ENCODE results near the gene SORCS1. TPM values are rescaled to one million over a fixed set of nuclear protein-coding genes. Genes with fewer than 3 reads are reported as not detected.

SORCS1 gene
- total and polyA plus RNA-seq, 4 donors, result 0.08 to 0.21 (median 0.09) TPM; not detected in 1

DNA sequence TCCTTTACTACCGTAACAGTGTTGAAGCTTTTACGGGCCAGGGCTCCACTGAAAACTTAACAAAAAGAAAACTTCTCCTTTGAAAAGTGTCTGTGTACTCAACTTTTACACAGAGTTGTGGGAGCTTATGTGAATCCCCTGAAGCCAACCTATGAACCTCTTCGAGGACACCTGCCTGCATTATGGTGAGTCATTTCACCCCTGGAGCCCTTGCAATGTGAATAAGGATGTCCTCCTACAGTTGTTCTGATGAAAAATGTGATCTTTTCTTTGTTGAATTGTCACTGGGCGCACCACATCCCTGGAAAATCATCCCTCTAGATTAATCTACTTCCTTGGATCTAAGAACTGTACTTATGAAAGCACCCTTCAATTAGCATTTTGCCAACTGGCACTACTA is 93.2 kb downstream of the SORCS1 start:
- no peaks in the 10 kb centered on the region for H3K36me3 ChIP-seq (ENCODE audit: control insufficient read depth in 4 of 4, insufficient read depth in 3 of 4, low read depth in 1 of 4, low read length in 3 of 4)
- H3K9me3 ChIP-seq (ENCODE audit: control insufficient read depth in 4 of 4, low read length in 3 of 4), result no peaks in the 10 kb centered on the region
- TF ChIP-seq EGR1 (IDR thresholded peaks at IDR 0.05; ENCODE audit: low read depth in 2 of 2) (no peak), YY1 (IDR thresholded peaks at IDR 0.05) (no peak), HNF4A (conservative IDR thresholded peaks at IDR 0.05) (no peak), SP1 (IDR thresholded peaks at IDR 0.05) (no peak), RXRA (IDR thresholded peaks at IDR 0.05) (no peak), FOXA1 (IDR thresholded peaks at IDR 0.05) (no peak), TAF1 (conservative IDR thresholded peaks at IDR 0.05) (no peak), JUND (IDR thresholded peaks at IDR 0.05) (no peak), GABPA (IDR thresholded peaks at IDR 0.05 in 1 of 2, conservative IDR thresholded peaks at IDR 0.05 in 1 of 2) (no peak), HNF4G (IDR thresholded peaks at IDR 0.05) (no peak), NR2F2 (IDR thresholded peaks at IDR 0.05) (no peak)
- TF ChIP-seq, protein P1, sequence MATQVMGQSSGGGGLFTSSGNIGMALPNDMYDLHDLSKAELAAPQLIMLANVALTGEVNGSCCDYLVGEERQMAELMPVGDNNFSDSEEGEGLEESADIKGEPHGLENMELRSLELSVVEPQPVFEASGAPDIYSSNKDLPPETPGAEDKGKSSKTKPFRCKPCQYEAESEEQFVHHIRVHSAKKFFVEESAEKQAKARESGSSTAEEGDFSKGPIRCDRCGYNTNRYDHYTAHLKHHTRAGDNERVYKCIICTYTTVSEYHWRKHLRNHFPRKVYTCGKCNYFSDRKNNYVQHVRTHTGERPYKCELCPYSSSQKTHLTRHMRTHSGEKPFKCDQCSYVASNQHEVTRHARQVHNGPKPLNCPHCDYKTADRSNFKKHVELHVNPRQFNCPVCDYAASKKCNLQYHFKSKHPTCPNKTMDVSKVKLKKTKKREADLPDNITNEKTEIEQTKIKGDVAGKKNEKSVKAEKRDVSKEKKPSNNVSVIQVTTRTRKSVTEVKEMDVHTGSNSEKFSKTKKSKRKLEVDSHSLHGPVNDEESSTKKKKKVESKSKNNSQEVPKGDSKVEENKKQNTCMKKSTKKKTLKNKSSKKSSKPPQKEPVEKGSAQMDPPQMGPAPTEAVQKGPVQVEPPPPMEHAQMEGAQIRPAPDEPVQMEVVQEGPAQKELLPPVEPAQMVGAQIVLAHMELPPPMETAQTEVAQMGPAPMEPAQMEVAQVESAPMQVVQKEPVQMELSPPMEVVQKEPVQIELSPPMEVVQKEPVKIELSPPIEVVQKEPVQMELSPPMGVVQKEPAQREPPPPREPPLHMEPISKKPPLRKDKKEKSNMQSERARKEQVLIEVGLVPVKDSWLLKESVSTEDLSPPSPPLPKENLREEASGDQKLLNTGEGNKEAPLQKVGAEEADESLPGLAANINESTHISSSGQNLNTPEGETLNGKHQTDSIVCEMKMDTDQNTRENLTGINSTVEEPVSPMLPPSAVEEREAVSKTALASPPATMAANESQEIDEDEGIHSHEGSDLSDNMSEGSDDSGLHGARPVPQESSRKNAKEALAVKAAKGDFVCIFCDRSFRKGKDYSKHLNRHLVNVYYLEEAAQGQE (IDR thresholded peaks at IDR 0.05), result no peak
- WGBS, result 89% methylated on average over 4 of the region's 4 CpGs
- H3K4me3 ChIP-seq (ENCODE audit: low read depth in 1 of 3, low read length in 3 of 3), result no peak overlapping the region
- no peaks in the 10 kb centered on the region for H3K27me3 ChIP-seq (ENCODE audit: control insufficient read depth in 4 of 4, insufficient read depth in 4 of 4, low read length in 3 of 4)
- H3K4me1 ChIP-seq (ENCODE audit: control insufficient read depth in 4 of 4, insufficient read depth in 4 of 4, low read length in 3 of 4), result no peaks in the 10 kb centered on the region
- no peak overlapping the region for H3K27ac ChIP-seq (ENCODE audit: low read depth in 1 of 2, low read length in 2 of 2)
- H3K9ac ChIP-seq (ENCODE audit: low read depth in 1 of 2, low read length in 2 of 2), result no peak overlapping the region
- DNase-seq (ENCODE audit: low spot score), result no peak

DNA sequence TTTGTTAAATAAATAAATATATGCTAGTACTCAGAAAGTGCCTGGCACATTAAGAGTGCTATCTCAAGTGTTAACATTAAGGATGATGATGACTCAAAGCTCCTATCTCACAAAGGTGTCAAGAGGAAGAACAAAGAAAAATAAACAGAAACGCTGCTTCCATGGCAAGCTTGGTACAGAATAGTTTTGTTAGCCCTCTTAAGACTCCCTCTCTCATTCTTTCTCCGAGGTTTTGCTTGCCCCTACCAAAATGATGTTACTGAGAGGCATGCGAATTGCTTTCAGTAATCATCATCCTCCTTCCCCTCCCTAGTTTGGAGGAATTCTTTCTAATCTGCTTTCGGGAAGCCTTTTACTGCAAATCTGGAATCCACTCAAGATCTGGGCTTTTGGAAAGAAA is 96.7 kb downstream of the SORCS1 start:
- WGBS, result 57% methylated on average over 4 of the region's 4 CpGs
- TF ChIP-seq, protein P2, sequence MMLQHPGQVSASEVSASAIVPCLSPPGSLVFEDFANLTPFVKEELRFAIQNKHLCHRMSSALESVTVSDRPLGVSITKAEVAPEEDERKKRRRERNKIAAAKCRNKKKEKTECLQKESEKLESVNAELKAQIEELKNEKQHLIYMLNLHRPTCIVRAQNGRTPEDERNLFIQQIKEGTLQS (IDR thresholded peaks at IDR 0.05), result no peak
- TF ChIP-seq, protein P3, sequence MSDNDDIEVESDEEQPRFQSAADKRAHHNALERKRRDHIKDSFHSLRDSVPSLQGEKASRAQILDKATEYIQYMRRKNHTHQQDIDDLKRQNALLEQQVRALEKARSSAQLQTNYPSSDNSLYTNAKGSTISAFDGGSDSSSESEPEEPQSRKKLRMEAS (IDR thresholded peaks at IDR 0.05), result no peak
- TF ChIP-seq FOXA1 (IDR thresholded peaks at IDR 0.05) (no peak), RAD21 (IDR thresholded peaks at IDR 0.05) (no peak), SP1 (IDR thresholded peaks at IDR 0.05) (no peak), RXRA (IDR thresholded peaks at IDR 0.05) (no peak), FOXA2 (IDR thresholded peaks at IDR 0.05) (no peak), NR2F2 (IDR thresholded peaks at IDR 0.05) (no peak), HNF4G (IDR thresholded peaks at IDR 0.05) (no peak), GABPA (IDR thresholded peaks at IDR 0.05 in 1 of 2, conservative IDR thresholded peaks at IDR 0.05 in 1 of 2) (no peak), HNF4A (conservative IDR thresholded peaks at IDR 0.05) (no peak), TAF1 (conservative IDR thresholded peaks at IDR 0.05) (no peak), EGR1 (IDR thresholded peaks at IDR 0.05; ENCODE audit: low read depth in 2 of 2) (no peak), YY1 (IDR thresholded peaks at IDR 0.05) (no peak), JUND (IDR thresholded peaks at IDR 0.05) (no peak)
- TF ChIP-seq, protein P4, sequence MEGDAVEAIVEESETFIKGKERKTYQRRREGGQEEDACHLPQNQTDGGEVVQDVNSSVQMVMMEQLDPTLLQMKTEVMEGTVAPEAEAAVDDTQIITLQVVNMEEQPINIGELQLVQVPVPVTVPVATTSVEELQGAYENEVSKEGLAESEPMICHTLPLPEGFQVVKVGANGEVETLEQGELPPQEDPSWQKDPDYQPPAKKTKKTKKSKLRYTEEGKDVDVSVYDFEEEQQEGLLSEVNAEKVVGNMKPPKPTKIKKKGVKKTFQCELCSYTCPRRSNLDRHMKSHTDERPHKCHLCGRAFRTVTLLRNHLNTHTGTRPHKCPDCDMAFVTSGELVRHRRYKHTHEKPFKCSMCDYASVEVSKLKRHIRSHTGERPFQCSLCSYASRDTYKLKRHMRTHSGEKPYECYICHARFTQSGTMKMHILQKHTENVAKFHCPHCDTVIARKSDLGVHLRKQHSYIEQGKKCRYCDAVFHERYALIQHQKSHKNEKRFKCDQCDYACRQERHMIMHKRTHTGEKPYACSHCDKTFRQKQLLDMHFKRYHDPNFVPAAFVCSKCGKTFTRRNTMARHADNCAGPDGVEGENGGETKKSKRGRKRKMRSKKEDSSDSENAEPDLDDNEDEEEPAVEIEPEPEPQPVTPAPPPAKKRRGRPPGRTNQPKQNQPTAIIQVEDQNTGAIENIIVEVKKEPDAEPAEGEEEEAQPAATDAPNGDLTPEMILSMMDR (IDR thresholded peaks at IDR 0.05; ENCODE audit: low read depth, low read length, missing input control), result no peak
- TF ChIP-seq, protein P1 (IDR thresholded peaks at IDR 0.05), result no peak
- TF ChIP-seq, protein P5, sequence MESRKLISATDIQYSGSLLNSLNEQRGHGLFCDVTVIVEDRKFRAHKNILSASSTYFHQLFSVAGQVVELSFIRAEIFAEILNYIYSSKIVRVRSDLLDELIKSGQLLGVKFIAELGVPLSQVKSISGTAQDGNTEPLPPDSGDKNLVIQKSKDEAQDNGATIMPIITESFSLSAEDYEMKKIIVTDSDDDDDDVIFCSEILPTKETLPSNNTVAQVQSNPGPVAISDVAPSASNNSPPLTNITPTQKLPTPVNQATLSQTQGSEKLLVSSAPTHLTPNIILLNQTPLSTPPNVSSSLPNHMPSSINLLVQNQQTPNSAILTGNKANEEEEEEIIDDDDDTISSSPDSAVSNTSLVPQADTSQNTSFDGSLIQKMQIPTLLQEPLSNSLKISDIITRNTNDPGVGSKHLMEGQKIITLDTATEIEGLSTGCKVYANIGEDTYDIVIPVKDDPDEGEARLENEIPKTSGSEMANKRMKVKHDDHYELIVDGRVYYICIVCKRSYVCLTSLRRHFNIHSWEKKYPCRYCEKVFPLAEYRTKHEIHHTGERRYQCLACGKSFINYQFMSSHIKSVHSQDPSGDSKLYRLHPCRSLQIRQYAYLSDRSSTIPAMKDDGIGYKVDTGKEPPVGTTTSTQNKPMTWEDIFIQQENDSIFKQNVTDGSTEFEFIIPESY (IDR thresholded peaks at IDR 0.05), result no peak
- H3K4me3 ChIP-seq (ENCODE audit: low read depth in 1 of 3, low read length in 3 of 3), result no peak overlapping the region

More for the DNA sequence above, 96.7 kb downstream of the SORCS1 start:
- Histone ChIP-seq H3K27me3 (ENCODE audit: control insufficient read depth in 4 of 4, insufficient read depth in 4 of 4, low read length in 3 of 4) (no peaks in the 10 kb centered on the region), H3K9me3 (ENCODE audit: control insufficient read depth in 4 of 4, low read length in 3 of 4) (no peaks in the 10 kb centered on the region), H3K36me3 (ENCODE audit: control insufficient read depth in 4 of 4, insufficient read depth in 3 of 4, low read depth in 1 of 4, low read length in 3 of 4) (no peaks in the 10 kb centered on the region), H3K4me1 (ENCODE audit: control insufficient read depth in 4 of 4, insufficient read depth in 4 of 4, low read length in 3 of 4) (no peaks in the 10 kb centered on the region), H3K9ac (ENCODE audit: low read depth in 1 of 2, low read length in 2 of 2) (no peak overlapping the region), H3K27ac (ENCODE audit: low read depth in 1 of 2, low read length in 2 of 2) (no peak overlapping the region)
- DNase-seq (ENCODE audit: low spot score), result no peak
